ENCODE measurements around the gene ADAMTSL1. TPM values are rescaled to one million over a fixed set of nuclear protein-coding genes. Genes with fewer than 3 reads are reported as not detected.

Gene ADAMTSL1
- total RNA-seq, 8 experiments from 2014 or later: 5.3 to 87.8 (median 11.5) TPM

GRCh38 chr9:18673179-18673578 is 199.2 kb downstream of the ADAMTSL1 start:
- peak in 4 of 8 experiments; percentile 37 to 93 (median 56) for ATAC-seq (replicated peaks in 6 of 8)
- in situ Hi-C loops (cut with MboI; ENCODE audit: low pct_unique_long_range_greater_than_20kb in 2 of 9, low sequenced_read_pairs in 9 of 9, unreplicated experiment in 9 of 9): no loop called here
- Histone ChIP-seq H3K4me3 (no peak overlapping the region), H3K4me1 (replicated peaks in 1 of 2) (peaks cover 5 to 8% of the 10 kb centered on the region in 2 donors), H3K27ac (no peak overlapping the region)
- 41 to 98% (median 81%) methylated on average over 1 to 4 of the region's 4 CpGs; no CpG with 5 or more reads in 2 of the 10 experiments for WGBS, 10 experiments

DNA sequence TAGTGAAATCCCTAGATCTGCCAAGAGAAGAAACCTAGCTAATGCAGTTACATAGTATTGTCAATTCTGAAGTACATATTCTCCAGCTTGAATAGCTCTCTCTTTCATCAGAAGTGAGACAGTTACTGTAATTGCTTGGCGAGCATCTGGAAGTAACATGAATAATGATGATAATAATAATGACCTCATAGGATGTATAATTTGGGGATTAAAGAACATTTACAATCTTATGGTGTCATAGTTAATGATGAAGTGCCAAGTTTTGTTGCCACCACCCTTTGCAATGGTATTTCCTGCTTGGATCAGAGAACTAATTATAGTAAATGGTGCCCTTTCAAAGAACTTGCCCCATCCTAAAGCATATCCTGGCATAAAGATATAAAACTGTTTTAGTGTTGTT is 201.4 kb downstream of the ADAMTSL1 start:
- 0 to 100% (median 50%) methylated on average over 1 of the region's 1 CpG; no CpG with 5 or more reads in 1 of the 10 experiments for WGBS, 10 experiments
- H3K4me1 ChIP-seq (replicated peaks in 1 of 2): peaks cover 5 to 8% of the 10 kb centered on the region in 2 donors
- peak in 6 of 8 experiments; percentile 13 to 71 (median 48) for ATAC-seq (replicated peaks in 6 of 8)
- no peak overlapping the region for H3K27ac ChIP-seq
- in situ Hi-C loops (cut with MboI; ENCODE audit: low pct_unique_long_range_greater_than_20kb in 2 of 9, low sequenced_read_pairs in 9 of 9, unreplicated experiment in 9 of 9): no loop called here
- H3K4me3 ChIP-seq: no peak overlapping the region

- ATAC-seq (replicated peaks in 6 of 8): no peak
- Histone ChIP-seq H3K4me3 (no peak overlapping the region), H3K27ac (no peak overlapping the region), H3K4me1 (replicated peaks in 1 of 2) (peaks cover 5 to 8% of the 10 kb centered on the region in 2 donors)
- in situ Hi-C loops (cut with MboI; ENCODE audit: low pct_unique_long_range_greater_than_20kb in 2 of 9, low sequenced_read_pairs in 9 of 9, unreplicated experiment in 9 of 9): no loop called here
These were observed 202.0 kb downstream of the ADAMTSL1 start for GRCh38 chr9:18675973-18676372.

DNA sequence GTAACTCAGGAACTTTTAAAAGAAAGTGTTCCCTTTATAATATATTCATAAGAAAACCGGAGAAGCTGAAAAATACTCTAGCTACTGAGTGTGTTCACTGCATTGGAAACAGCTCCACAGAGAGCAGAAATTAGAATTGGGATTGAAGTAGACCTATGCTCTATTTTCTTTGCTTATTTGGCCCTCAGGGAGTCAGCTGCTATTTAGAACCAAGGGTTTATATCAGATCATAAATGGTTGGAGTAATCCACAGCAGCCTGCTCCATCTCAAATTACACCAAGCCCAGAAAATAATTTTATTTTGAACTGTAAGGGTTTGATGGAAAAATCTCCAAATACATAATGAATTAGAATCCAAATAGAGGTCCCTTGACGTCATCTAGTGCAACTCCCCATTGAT is 202.6 kb downstream of the ADAMTSL1 start:
- WGBS, 10 experiments: 38 to 100% (median 75%) methylated on average over 1 to 2 of the region's 2 CpGs; no CpG with 5 or more reads in 2 of the 10 experiments
- in situ Hi-C loops (cut with MboI; ENCODE audit: low pct_unique_long_range_greater_than_20kb in 2 of 9, low sequenced_read_pairs in 9 of 9, unreplicated experiment in 9 of 9): no loop called here
- no peak for ATAC-seq (replicated peaks in 6 of 8)
- H3K4me3 ChIP-seq: no peak overlapping the region
- no peak overlapping the region for H3K27ac ChIP-seq
- peaks cover 5 to 8% of the 10 kb centered on the region in 2 donors for H3K4me1 ChIP-seq (replicated peaks in 1 of 2)

DNA sequence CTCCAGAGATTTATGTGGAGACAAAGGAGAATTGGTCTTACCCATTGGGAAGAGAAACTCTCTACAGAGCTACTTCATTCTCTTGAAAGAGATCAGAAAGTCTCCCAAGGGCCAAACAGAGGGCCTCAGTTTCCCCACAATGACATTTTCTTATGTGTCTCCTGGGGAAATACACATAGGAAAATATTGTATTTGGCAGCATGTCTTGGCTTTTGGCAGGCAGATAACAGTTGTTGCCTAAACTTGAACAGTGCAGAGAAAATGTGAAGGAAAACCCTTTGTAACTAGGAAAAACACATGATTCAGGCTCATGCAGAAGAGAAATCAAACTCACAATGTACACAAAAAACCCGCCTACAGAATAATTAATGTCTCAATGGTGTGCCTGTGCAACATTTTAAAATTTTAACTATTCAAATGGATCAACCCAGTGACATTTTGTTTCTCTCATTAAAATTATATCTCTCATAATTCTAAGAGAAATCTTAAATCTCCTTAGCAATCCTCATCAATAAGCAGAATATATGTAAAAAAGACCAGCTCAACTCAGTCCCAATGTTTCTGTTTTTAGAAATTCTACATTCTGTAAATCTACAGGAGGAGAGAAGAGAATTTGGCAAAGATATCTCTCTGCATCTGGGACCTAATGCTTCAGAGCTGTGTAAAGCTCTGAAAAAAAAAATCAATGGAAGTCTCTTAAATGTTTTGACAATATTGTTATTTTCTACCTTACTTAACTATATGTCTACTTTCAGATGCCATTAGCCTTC is 205.1 kb downstream of the ADAMTSL1 start:
- in situ Hi-C loops (cut with MboI; ENCODE audit: low pct_unique_long_range_greater_than_20kb in 2 of 9, low sequenced_read_pairs in 9 of 9, unreplicated experiment in 9 of 9): no loop called here
- ATAC-seq (replicated peaks in 6 of 8): peak in 1 of 8 experiments; percentile 52
- Histone ChIP-seq H3K4me1 (replicated peaks in 1 of 2) (peaks cover 0 to 5% of the 10 kb centered on the region in 2 donors), H3K4me3 (no peak overlapping the region), H3K27ac (no peak overlapping the region)
- 25 to 100% (median 70%) methylated on average over 1 of the region's 1 CpG; no CpG with 5 or more reads in 2 of the 10 experiments for WGBS, 10 experiments

GRCh38 chr9:18682907-18683306 is 209.0 kb downstream of the ADAMTSL1 start:
- WGBS, 10 experiments: 0 to 100% (median 88%) methylated on average over 1 to 6 of the region's 6 CpGs

DNA sequence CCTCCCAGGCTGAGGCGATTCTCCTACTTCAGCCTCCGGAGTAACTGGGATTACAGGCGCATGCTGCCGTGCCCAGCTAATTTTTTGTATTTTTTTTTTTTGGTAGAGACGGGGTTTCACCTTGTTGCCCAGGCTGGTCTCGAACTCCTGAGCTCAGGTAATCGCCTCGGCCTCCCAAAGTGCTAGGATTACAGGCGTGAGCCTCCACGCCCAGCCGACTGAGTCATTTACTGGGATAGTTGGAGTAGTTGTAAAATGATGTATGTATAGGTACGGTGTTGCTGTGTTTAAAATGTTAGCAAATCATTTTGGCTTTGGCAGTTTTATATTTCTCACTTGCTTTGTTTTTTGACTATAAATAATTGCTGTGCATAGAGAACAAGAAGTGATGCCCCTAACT is 209.4 kb downstream of the ADAMTSL1 start:
- 83 to 100% (median 89%) methylated on average over 1 to 9 of the region's 12 CpGs; no CpG with 5 or more reads in 4 of the 10 experiments for WGBS, 10 experiments
- in situ Hi-C loops (cut with MboI; ENCODE audit: low pct_unique_long_range_greater_than_20kb in 2 of 9, low sequenced_read_pairs in 9 of 9, unreplicated experiment in 9 of 9): no loop called here
- H3K27ac ChIP-seq: no peak overlapping the region
- no peak overlapping the region for H3K4me3 ChIP-seq
- no peaks in the 10 kb centered on the region for H3K4me1 ChIP-seq (replicated peaks in 1 of 2)
- no peak for ATAC-seq (replicated peaks in 6 of 8)

More at GRCh38 chr9:18682907-18683306, 209.0 kb downstream of the ADAMTSL1 start:
- H3K27ac ChIP-seq: no peak overlapping the region
- H3K4me1 ChIP-seq (replicated peaks in 1 of 2): no peaks in the 10 kb centered on the region
- ATAC-seq (replicated peaks in 6 of 8): no peak
- H3K4me3 ChIP-seq: no peak overlapping the region
- in situ Hi-C loops (cut with MboI; ENCODE audit: low pct_unique_long_range_greater_than_20kb in 2 of 9, low sequenced_read_pairs in 9 of 9, unreplicated experiment in 9 of 9): no loop called here

GRCh38 chr9:18683851-18684250 is 209.9 kb downstream of the ADAMTSL1 start:
- in situ Hi-C loops (cut with MboI; ENCODE audit: low pct_unique_long_range_greater_than_20kb in 2 of 9, low sequenced_read_pairs in 9 of 9, unreplicated experiment in 9 of 9): no loop called here
- H3K4me3 ChIP-seq: no peak overlapping the region
- H3K27ac ChIP-seq: no peak overlapping the region
- no peaks in the 10 kb centered on the region for H3K4me1 ChIP-seq (replicated peaks in 1 of 2)
- peak in 2 of 8 experiments; percentile 17 to 61 for ATAC-seq (replicated peaks in 6 of 8)
- WGBS, 10 experiments: 23 to 100% (median 60%) methylated on average over 1 of the region's 1 CpG; no CpG with 5 or more reads in 3 of the 10 experiments

DNA sequence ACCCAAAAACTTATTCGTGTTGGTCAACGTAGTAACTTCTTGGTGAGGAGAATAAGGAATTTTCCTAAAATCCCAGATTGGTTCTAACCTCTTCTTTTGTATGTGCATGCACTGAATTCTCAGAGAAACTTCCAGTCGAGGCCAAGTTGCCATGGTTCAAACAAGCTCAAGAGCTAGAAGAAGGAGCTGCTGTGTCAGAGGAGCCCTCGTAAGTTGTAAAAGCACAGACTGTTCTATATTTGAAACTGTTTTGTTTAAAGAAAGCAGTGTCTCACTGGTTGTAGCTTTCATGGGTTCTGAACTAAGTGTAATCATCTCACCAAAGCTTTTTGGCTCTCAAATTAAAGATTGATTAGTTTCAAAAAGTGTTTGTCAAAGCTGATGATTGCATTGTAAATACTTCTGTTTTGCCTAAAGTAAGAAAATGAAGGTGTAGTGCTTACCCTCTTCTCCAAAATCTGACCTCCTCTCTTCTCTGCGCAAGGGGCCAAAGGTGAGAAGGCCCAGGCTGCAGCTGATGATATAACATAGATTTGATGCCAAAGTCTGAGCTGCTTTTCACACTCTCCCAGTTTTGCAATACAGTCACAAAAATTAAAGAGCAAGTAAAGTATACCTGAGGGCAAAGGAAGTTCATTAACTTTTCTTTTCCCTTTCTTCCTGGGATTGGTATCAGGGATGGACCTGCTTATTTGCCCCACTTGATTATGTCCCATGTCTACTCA is 210.8 kb downstream of the ADAMTSL1 start:
- H3K4me3 ChIP-seq: no peak overlapping the region
- peak in 1 of 8 experiments; percentile 21 for ATAC-seq (replicated peaks in 6 of 8)
- in situ Hi-C loops (cut with MboI; ENCODE audit: low pct_unique_long_range_greater_than_20kb in 2 of 9, low sequenced_read_pairs in 9 of 9, unreplicated experiment in 9 of 9): no loop called here
- no peaks in the 10 kb centered on the region for H3K4me1 ChIP-seq (replicated peaks in 1 of 2)
- 47 to 100% (median 90%) methylated on average over 2 to 5 of the region's 5 CpGs for WGBS, 10 experiments
- no peak overlapping the region for H3K27ac ChIP-seq

- in situ Hi-C loops (cut with MboI; ENCODE audit: low pct_unique_long_range_greater_than_20kb in 2 of 9, low sequenced_read_pairs in 9 of 9, unreplicated experiment in 9 of 9): no loop called here
- no peak overlapping the region for H3K27ac ChIP-seq
- ATAC-seq (replicated peaks in 6 of 8): no peak
- WGBS, 10 experiments: 40 to 96% (median 82%) methylated on average over 2 to 5 of the region's 6 CpGs; no CpG with 5 or more reads in 2 of the 10 experiments
- H3K4me1 ChIP-seq (replicated peaks in 1 of 2): no peaks in the 10 kb centered on the region
- no peak overlapping the region for H3K4me3 ChIP-seq
These were observed 214.9 kb downstream of the ADAMTSL1 start for GRCh38 chr9:18688581-18689565.

DNA sequence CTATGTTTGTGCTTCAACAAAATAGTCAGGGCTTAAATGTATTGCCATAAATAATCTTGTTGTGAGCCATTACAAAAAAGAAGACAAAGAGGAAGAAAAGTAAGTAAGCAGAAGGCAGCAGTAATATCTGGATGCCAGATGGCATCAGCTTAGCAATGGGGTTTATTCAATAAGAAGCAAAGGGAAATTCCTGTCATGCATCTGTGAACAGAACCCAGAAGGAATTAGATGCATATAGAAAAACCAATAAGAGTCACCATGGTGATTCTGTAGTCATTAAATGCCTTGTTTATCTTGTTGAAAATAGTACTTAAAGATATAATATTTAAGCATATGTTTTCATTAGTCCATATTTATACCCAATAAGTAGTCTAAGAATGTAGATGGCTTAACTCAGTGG is 216.0 kb downstream of the ADAMTSL1 start:
- H3K27ac ChIP-seq: no peak overlapping the region
- ATAC-seq (replicated peaks in 6 of 8): peak in 4 of 8 experiments; percentile 54 to 80 (median 68)
- no peaks in the 10 kb centered on the region for H3K4me1 ChIP-seq (replicated peaks in 1 of 2)
- no peak overlapping the region for H3K4me3 ChIP-seq
- in situ Hi-C loops (cut with MboI; ENCODE audit: low pct_unique_long_range_greater_than_20kb in 2 of 9, low sequenced_read_pairs in 9 of 9, unreplicated experiment in 9 of 9): no loop called here

DNA sequence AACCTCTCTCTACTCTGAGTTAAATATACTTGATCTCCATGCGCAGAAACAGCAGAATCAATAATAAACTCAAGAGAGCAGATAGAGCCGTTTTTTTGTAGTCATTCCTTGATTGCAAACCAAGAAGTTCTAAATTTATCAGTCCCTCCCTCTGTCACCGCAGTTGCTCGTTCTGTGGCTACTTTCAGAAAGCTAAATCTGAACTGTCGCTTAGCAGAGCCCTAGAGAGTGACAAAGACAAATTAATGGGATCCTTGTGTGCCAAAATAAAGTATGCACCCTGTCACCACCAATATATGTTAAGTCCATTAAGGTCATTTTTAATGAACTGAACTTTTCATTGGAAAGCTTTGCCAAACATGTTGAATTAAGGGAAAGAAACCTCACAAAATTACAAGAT is 218.3 kb downstream of the ADAMTSL1 start:
- Histone ChIP-seq H3K4me1 (replicated peaks in 1 of 2) (no peaks in the 10 kb centered on the region), H3K4me3 (no peak overlapping the region), H3K27ac (no peak overlapping the region)
- in situ Hi-C loops (cut with MboI; ENCODE audit: low pct_unique_long_range_greater_than_20kb in 2 of 9, low sequenced_read_pairs in 9 of 9, unreplicated experiment in 9 of 9): no loop called here
- no peak for ATAC-seq (replicated peaks in 6 of 8)
- WGBS, 10 experiments: 49 to 100% (median 78%) methylated on average over 1 to 5 of the region's 5 CpGs; no CpG with 5 or more reads in 1 of the 10 experiments
